B cell (primary cell): Measurements from ENCODE around the gene LRCH1.

Experiments used
- CTCF ChIP-seq: fragments of 200-600 bp; IDR thresholded peaks from one replicate; pipeline ENCODE4 v1.8.0; 2022; ENCODE audit warnings: antibody characterized with exemption, mild to moderate bottlenecking
- EZH2 ChIP-seq: IDR thresholded peaks from 2 replicates; pipeline ENCODE4 v1.6.1; 2012; ENCODE audit warnings: borderline replicate concordance, low read depth, mild to moderate bottlenecking, moderate library complexity, low read length; ENCODE audit not compliant: insufficient read depth, poor library complexity, severe bottlenecking

- TF ChIP-seq CTCF (no peak), EZH2 (no peak)
Measured at GRCh38 chr13:46593398-46593797, 40.4 kb downstream of the LRCH1 start.
